Caco-2 (cell line): Measurements from ENCODE around the gene TMEM35B. TPM values are rescaled to one million over a fixed set of nuclear protein-coding genes. Genes with fewer than 3 reads are reported as not detected.

Experiments
- BruUV-seq: library from RNA; stranded (reverse); fragments of 400-500 nt; replicated peaks from 2 replicates; lab custom pipeline; 2021; lab: Mats Ljungman, UMichigan
- CTCF ChIA-PET: fragments of 300-600 bp; sonication (Branson Sonifier 250); formaldehyde crosslinking; loops from one replicate; lab custom pipeline; 2022; ENCODE audit warnings: antibody characterized with exemption; lab: Charles Lee
- POLR2A ChIA-PET: fragments of 300-600 bp; sonication (Branson Sonifier 250); formaldehyde crosslinking; loops from one replicate; lab custom pipeline; 2022; ENCODE audit warnings: antibody characterized with exemption; lab: Charles Lee
- DNase-seq, 2 experiments: peaks; one replicate each; pipeline versions ENCODE4 v3.0.0 to v3.0.0-alpha.2; 2020 to 2022
- H3K27me3 ChIP-seq: replicated peaks from 2 replicates; pipeline ENCODE4 v1.6.0; 2011; ENCODE audit warnings: low read length; ENCODE audit not compliant: control insufficient read depth, insufficient read depth
- H3K36me3 ChIP-seq: 2 replicates; pipeline ENCODE4 v1.5.1; 2011; ENCODE audit warnings: low read length; ENCODE audit not compliant: control insufficient read depth, insufficient read depth
- H3K4me1 ChIP-seq: fragments of 250-450 bp; sonication (Bioruptor Pico); 2 replicates; pipeline ENCODE4 v1.5.1; 2020; ENCODE audit warnings: mild to moderate bottlenecking
- H3K4me3 ChIP-seq: 2 replicates; pipeline ENCODE4 v1.5.1; 2011; ENCODE audit warnings: low read depth, mild to moderate bottlenecking, control low read depth, low read length
- H3K9me3 ChIP-seq: fragments of 250-450 bp; sonication (Bioruptor Pico); 2 replicates; pipeline ENCODE4 v1.5.1; 2020; ENCODE audit warnings: mild to moderate bottlenecking, moderate library complexity
- H3K27ac Mint-ChIP-seq: one replicate; pipeline ENCODE4 v1.8.0; 2022; ENCODE audit warnings: mixed read lengths; ENCODE audit not compliant: unreplicated experiment
- H3K27me3 Mint-ChIP-seq: one replicate; pipeline ENCODE4 v1.8.0; 2022; ENCODE audit warnings: mixed read lengths; ENCODE audit not compliant: insufficient read depth, unreplicated experiment
- H3K36me3 Mint-ChIP-seq: one replicate; pipeline ENCODE4 v1.8.0; 2022; ENCODE audit warnings: mild to moderate bottlenecking, mixed read lengths; ENCODE audit not compliant: insufficient read depth, unreplicated experiment
- H3K4me1 Mint-ChIP-seq: one replicate; pipeline ENCODE4 v1.8.0; 2022; ENCODE audit warnings: low read depth, mixed read lengths; ENCODE audit not compliant: unreplicated experiment
- H3K4me3 Mint-ChIP-seq: one replicate; pipeline ENCODE4 v1.8.0; 2022; ENCODE audit warnings: mild to moderate bottlenecking, moderate library complexity, mixed read lengths; ENCODE audit not compliant: unreplicated experiment
- H3K9me3 Mint-ChIP-seq: one replicate; pipeline ENCODE4 v1.8.0; 2022; ENCODE audit warnings: mixed read lengths; ENCODE audit not compliant: unreplicated experiment
- CTCF ChIP-seq, 2 experiments: fragments of 200-600 bp in 1 of 2; IDR thresholded peaks; 1 replicate in 1 of 2; 2 replicates in 1 of 2; pipeline versions ENCODE4 v1.5.1 to v1.8.0; 2011 to 2022; ENCODE audit warnings: antibody characterized with exemption in 1 of 2, control low read depth in 1 of 2, inconsistent platforms in 1 of 2, low read depth in 1 of 2, low read length in 1 of 2, mild to moderate bottlenecking in 1 of 2, moderate library complexity in 1 of 2; ENCODE audit not compliant: insufficient read depth in 1 of 2, severe bottlenecking in 1 of 2, unreplicated experiment in 1 of 2
- intact Hi-C: fragments of 100-400 bp; cut with micrococcal nuclease; formaldehyde crosslinking; loops from one replicate; pipeline ENCODE4 v1.10.0; 2022; ENCODE audit not compliant: unreplicated experiment
- total RNA-seq: library from RNA; stranded (reverse); gene quantifications from 2 replicates; pipeline ENCODE4 v1.2.3, GENCODE V29; 2022

Gene TMEM35B
- total RNA-seq, 1 experiment from 2014 or later: 13.9 TPM

GRCh38 chr1:34976384-34977209, 8.6 kb downstream of the TMEM35B start:
- CTCF ChIA-PET: no interaction called here
- no peaks in the 10 kb centered on the region for H3K9me3 Mint-ChIP-seq
- POLR2A ChIA-PET: no interaction called here
- Histone ChIP-seq H3K4me3 (no peak overlapping the region), H3K27me3 (no peaks in the 10 kb centered on the region), H3K4me1 (no peaks in the 10 kb centered on the region), H3K36me3 (no peaks in the 10 kb centered on the region), H3K9me3 (no peaks in the 10 kb centered on the region)
- intact Hi-C loops: no loop called here
- H3K4me1 Mint-ChIP-seq: no peaks in the 10 kb centered on the region
- no peaks in the 10 kb centered on the region for H3K36me3 Mint-ChIP-seq
- no peak for TF ChIP-seq CTCF (IDR thresholded peaks at IDR 0.05; ENCODE audit: insufficient read depth in 1 of 2, low read depth in 1 of 2, low read length in 1 of 2, severe bottlenecking in 1 of 2, unreplicated experiment in 1 of 2)
- H3K27me3 Mint-ChIP-seq: no peaks in the 10 kb centered on the region
- no peak overlapping the region for H3K4me3 Mint-ChIP-seq
- H3K27ac Mint-ChIP-seq: no peak overlapping the region
- DNase-seq: no peak
- no TSS peak for BruUV-seq

GRCh38 chr1:34975771-34976170, 9.4 kb downstream of the TMEM35B start:
- Histone ChIP-seq H3K9me3 (no peaks in the 10 kb centered on the region), H3K4me3 (no peak overlapping the region), H3K4me1 (no peaks in the 10 kb centered on the region), H3K36me3 (no peaks in the 10 kb centered on the region), H3K27me3 (no peaks in the 10 kb centered on the region)
- intact Hi-C loops: no loop called here
- TF ChIP-seq CTCF (IDR thresholded peaks at IDR 0.05; ENCODE audit: insufficient read depth in 1 of 2, low read depth in 1 of 2, low read length in 1 of 2, severe bottlenecking in 1 of 2, unreplicated experiment in 1 of 2): no peak
- ChIA-PET POLR2A (no interaction called here), CTCF (no interaction called here)
- Mint-ChIP-seq H3K9me3 (no peaks in the 10 kb centered on the region), H3K27me3 (no peaks in the 10 kb centered on the region), H3K36me3 (no peaks in the 10 kb centered on the region), H3K4me1 (no peaks in the 10 kb centered on the region), H3K4me3 (no peak overlapping the region), H3K27ac (no peak overlapping the region)
- BruUV-seq: no TSS peak
- DNase-seq: no peak

- no peaks in the 10 kb centered on the region for H3K4me1 Mint-ChIP-seq
- BruUV-seq: no TSS peak
- no peaks in the 10 kb centered on the region for H3K9me3 Mint-ChIP-seq
- ChIA-PET CTCF (no interaction called here), POLR2A (no interaction called here)
- no peak for TF ChIP-seq CTCF (IDR thresholded peaks at IDR 0.05; ENCODE audit: insufficient read depth in 1 of 2, low read depth in 1 of 2, low read length in 1 of 2, severe bottlenecking in 1 of 2, unreplicated experiment in 1 of 2)
- DNase-seq: no peak
- H3K36me3 Mint-ChIP-seq: no peaks in the 10 kb centered on the region
- no peaks in the 10 kb centered on the region for H3K27me3 Mint-ChIP-seq
- Histone ChIP-seq H3K4me3 (no peak overlapping the region), H3K36me3 (no peaks in the 10 kb centered on the region), H3K9me3 (no peaks in the 10 kb centered on the region), H3K4me1 (no peaks in the 10 kb centered on the region), H3K27me3 (no peaks in the 10 kb centered on the region)
- no peak overlapping the region for H3K27ac Mint-ChIP-seq
- intact Hi-C loops: no loop called here
- no peak overlapping the region for H3K4me3 Mint-ChIP-seq
These were observed 9.8 kb downstream of the TMEM35B start for GRCh38 chr1:34975338-34975737.
